CD1c-positive myeloid dendritic cell (primary cell): ENCODE measurements around the gene BAD.
"Not testable (repeated sequence)": the region's sequence is repeated elsewhere in the genome, so short reads cannot be mapped to it uniquely, and the experiment has no call there.

Experiments used
- DNase-seq: peaks from one replicate; pipeline ENCODE4 v3.0.0-alpha.2; 2016; ENCODE audit errors: extremely low spot score

Gene BAD

GRCh38 chr11:64284048-64284961, at the start of gene BAD:
BAD (minus strand) TSS chr11:64284665; CDS start chr11:64284368, 297 bp downstream.
- DNase-seq: peak; percentile 97

GRCh38 chr11:64333556-64333955, 49.1 kb upstream of the BAD start:
- DNase-seq: no peak

- peak; percentile 94 for DNase-seq
Observed at GRCh38 chr11:64331569-64332371, 47.3 kb upstream of the BAD start.

- DNase-seq: no peak
Observed at GRCh38 chr11:64330888-64331287, 46.4 kb upstream of the BAD start.

- no peak for DNase-seq
Observed at GRCh38 chr11:64327993-64328392, 43.5 kb upstream of the BAD start.

GRCh38 chr11:64327375-64327774, 42.9 kb upstream of the BAD start:
- DNase-seq: no peak

GRCh38 chr11:64324692-64325469, 40.4 kb upstream of the BAD start:
- DNase-seq: no peak

- not testable (repeated sequence) for DNase-seq
Observed at GRCh38 chr11:64323984-64324383, 39.5 kb upstream of the BAD start.

GRCh38 chr11:64323373-64323772, 38.9 kb upstream of the BAD start:
- no peak for DNase-seq

- DNase-seq: no peak
Observed at GRCh38 chr11:64322925-64323260, 38.4 kb upstream of the BAD start.

GRCh38 chr11:64321533-64321932, 37.1 kb upstream of the BAD start:
- DNase-seq: no peak

GRCh38 chr11:64321026-64321425, 36.6 kb upstream of the BAD start:
- no peak for DNase-seq

GRCh38 chr11:64320556-64320955, 36.1 kb upstream of the BAD start:
- no peak for DNase-seq

GRCh38 chr11:64318766-64319761, 34.6 kb upstream of the BAD start:
- DNase-seq: no peak

- DNase-seq: peak; percentile 98
Observed at GRCh38 chr11:64317961-64318765, 33.7 kb upstream of the BAD start, which contains the start of gene PRDX5. PRDX5 (plus strand) TSS chr11:64318121; CDS start chr11:64318216, 95 bp downstream.

- peak; percentile 99 for DNase-seq
Observed at GRCh38 chr11:64317325-64317960, 33.0 kb upstream of the BAD start, which contains the start of gene TRMT112. TRMT112 (minus strand) TSS chr11:64317559; CDS start chr11:64317526, 33 bp downstream.

- peak; percentile 53 for DNase-seq
Observed at GRCh38 chr11:64316672-64317324, 32.3 kb upstream of the BAD start.

GRCh38 chr11:64315667-64316526, 31.4 kb upstream of the BAD start:
- not testable (repeated sequence) for DNase-seq
